GM19463 (cell line): ENCODE measurements around the gene NRDE2.

Source experiments
- ATAC-seq: cut with Tn5 transposase; IDR thresholded peaks from one replicate; pipeline ENCODE4 v1.9.1; 2021; ENCODE audit warnings: mild to moderate bottlenecking, moderate library complexity; ENCODE audit not compliant: unreplicated experiment

The NRDE2 gene

GRCh38 chr14:90331497-90332270 lies at the start of gene NRDE2:
NRDE2 (minus strand) TSS chr14:90331941; CDS start chr14:90331904, 37 bp downstream.
- ATAC-seq = peak; percentile 94

- no peak for ATAC-seq
Measured at GRCh38 chr14:90381011-90381786, 49.5 kb upstream of the NRDE2 start.

GRCh38 chr14:90379106-90379505 lies 47.4 kb upstream of the NRDE2 start:
- no peak for ATAC-seq

- ATAC-seq = no peak
Measured at GRCh38 chr14:90378249-90378648, 46.5 kb upstream of the NRDE2 start.

GRCh38 chr14:90375934-90376333 lies 44.2 kb upstream of the NRDE2 start:
- ATAC-seq = no peak

GRCh38 chr14:90374813-90375212 lies 43.1 kb upstream of the NRDE2 start:
- ATAC-seq = no peak

- no peak for ATAC-seq
Measured at GRCh38 chr14:90373887-90374286, 42.1 kb upstream of the NRDE2 start.

- ATAC-seq = no peak
Measured at GRCh38 chr14:90368946-90369721, 37.4 kb upstream of the NRDE2 start.

- ATAC-seq = no peak
Measured at GRCh38 chr14:90362558-90362896, 30.8 kb upstream of the NRDE2 start.

GRCh38 chr14:90361865-90362557 lies 30.3 kb upstream of the NRDE2 start:
- ATAC-seq = no peak

- no peak for ATAC-seq
Measured at GRCh38 chr14:90358359-90358758, 26.6 kb upstream of the NRDE2 start.

- ATAC-seq = no peak
Measured at GRCh38 chr14:90356925-90357324, 25.2 kb upstream of the NRDE2 start.

GRCh38 chr14:90355540-90356518 lies 24.1 kb upstream of the NRDE2 start:
- ATAC-seq = no peak

- ATAC-seq = no peak
Measured at GRCh38 chr14:90354551-90355298, 23.0 kb upstream of the NRDE2 start.

GRCh38 chr14:90349739-90350138 lies 18.0 kb upstream of the NRDE2 start:
- no peak for ATAC-seq

GRCh38 chr14:90348270-90348669 lies 16.5 kb upstream of the NRDE2 start:
- ATAC-seq = no peak

- no peak for ATAC-seq
Measured at GRCh38 chr14:90345239-90345557, 13.5 kb upstream of the NRDE2 start.

GRCh38 chr14:90344331-90345238 lies 12.8 kb upstream of the NRDE2 start:
- no peak for ATAC-seq
